K562 (cell line): Measurements from ENCODE around the gene LRRC27. TPM values are rescaled to one million over a fixed set of nuclear protein-coding genes. Genes with fewer than 3 reads are reported as not detected.

Source experiments
- ARNT ChIP-seq, 2 experiments: fragments of 450-650 bp; IDR thresholded peaks; 2 replicates each; pipeline ENCODE4 v1.6.1; 2016; ENCODE audit warnings: mild to moderate bottlenecking in 1 of 2
- BRCA1 ChIP-seq, 2 experiments: fragments of 450-650 bp in 1 of 2; sonication (generic) in 1 of 2; formaldehyde crosslinking in 1 of 2; IDR thresholded peaks; 2 replicates each; pipeline versions ENCODE4 v1.5.0 to v1.6.1; 2017 to 2020; ENCODE audit warnings: mild to moderate bottlenecking in 1 of 2, missing genetic modification reagents in 1 of 2
- KDM1A ChIP-seq, 2 experiments: fragments of 450-650 bp; IDR thresholded peaks; 2 replicates each; pipeline ENCODE4 v1.6.1; 2016; ENCODE audit warnings: mild to moderate bottlenecking in 2 of 2
- MBD2 ChIP-seq: sonication (generic); IDR thresholded peaks from 2 replicates; pipeline ENCODE4 v1.6.1; 2016; ENCODE audit warnings: low read depth, borderline replicate concordance
- POLR2AphosphoS5 ChIP-seq: IDR thresholded peaks from 2 replicates; pipeline ENCODE4 v1.6.1; 2011; ENCODE audit warnings: mild to moderate bottlenecking, low read depth, low read length, moderate library complexity; ENCODE audit not compliant: control insufficient read depth, insufficient read depth
- POLR2H ChIP-seq: IDR thresholded peaks from 2 replicates; pipeline ENCODE4 v1.6.1; 2016; ENCODE audit warnings: missing genetic modification characterization, low read depth, mild to moderate bottlenecking, control low read depth, missing compliant biosample characterization, moderate library complexity
- polyA plus RNA-seq, 8 experiments: library from polyadenylated mRNA; depleted of rRNA in 4 of 8; stranded (reverse) in 5 of 8; unstranded in 3 of 8; fragments of >200 nt; fragmentation: Nextera tagmentation in 2 of 8; fragmentation: Illumina TruSeq in 1 of 8; extraction: Ambion mirVana in 2 of 8; extraction: Trizol in 1 of 8; gene quantifications; 2 replicates each; pipeline versions ENCODE4 v1.2.1 to v1.2.3, GENCODE V29; 2011 to 2014; ENCODE audit warnings: inconsistent platforms in 1 of 8, missing spikeins in 1 of 8
- total RNA-seq, 7 experiments: library from RNA; depleted of rRNA in 6 of 7; stranded (reverse); fragments of >200 nt in 6 of 7; fragmentation: Illumina TruSeq in 2 of 7; extraction: Trizol in 2 of 7; gene quantifications; 2 replicates each; pipeline versions ENCODE4 v1.2.1 to v1.2.3, GENCODE V29; 2011 to 2021; ENCODE audit warnings: low replicate concordance in 1 of 7
- TF ChIP-seq, protein P1 (sequence below): fragments of 450-650 bp; IDR thresholded peaks from 2 replicates; pipeline ENCODE4 v1.6.1; 2016; ENCODE audit warnings: mild to moderate bottlenecking, moderate library complexity

Gene LRRC27
- total and polyA plus RNA-seq, 9 of the 15 experiments (the other 6 are each of a cell fraction or from before 2014, with no cell fraction given): 0.10 to 2.7 (median 1.4) TPM

GRCh38 chr10:132289439-132289838 is 42.6 kb upstream of the LRRC27 start (continued):
- TF ChIP-seq POLR2AphosphoS5 (no peak), KDM1A (IDR thresholded peaks at IDR 0.05) (no peak), ARNT (IDR thresholded peaks at IDR 0.05) (no peak), POLR2H (no peak), MBD2 (no peak), BRCA1 (IDR thresholded peaks at IDR 0.05) (no peak), BRCA1 (CRISPR knock-in tag; IDR thresholded peaks at IDR 0.05) (no peak)
- TF ChIP-seq, protein P1, sequence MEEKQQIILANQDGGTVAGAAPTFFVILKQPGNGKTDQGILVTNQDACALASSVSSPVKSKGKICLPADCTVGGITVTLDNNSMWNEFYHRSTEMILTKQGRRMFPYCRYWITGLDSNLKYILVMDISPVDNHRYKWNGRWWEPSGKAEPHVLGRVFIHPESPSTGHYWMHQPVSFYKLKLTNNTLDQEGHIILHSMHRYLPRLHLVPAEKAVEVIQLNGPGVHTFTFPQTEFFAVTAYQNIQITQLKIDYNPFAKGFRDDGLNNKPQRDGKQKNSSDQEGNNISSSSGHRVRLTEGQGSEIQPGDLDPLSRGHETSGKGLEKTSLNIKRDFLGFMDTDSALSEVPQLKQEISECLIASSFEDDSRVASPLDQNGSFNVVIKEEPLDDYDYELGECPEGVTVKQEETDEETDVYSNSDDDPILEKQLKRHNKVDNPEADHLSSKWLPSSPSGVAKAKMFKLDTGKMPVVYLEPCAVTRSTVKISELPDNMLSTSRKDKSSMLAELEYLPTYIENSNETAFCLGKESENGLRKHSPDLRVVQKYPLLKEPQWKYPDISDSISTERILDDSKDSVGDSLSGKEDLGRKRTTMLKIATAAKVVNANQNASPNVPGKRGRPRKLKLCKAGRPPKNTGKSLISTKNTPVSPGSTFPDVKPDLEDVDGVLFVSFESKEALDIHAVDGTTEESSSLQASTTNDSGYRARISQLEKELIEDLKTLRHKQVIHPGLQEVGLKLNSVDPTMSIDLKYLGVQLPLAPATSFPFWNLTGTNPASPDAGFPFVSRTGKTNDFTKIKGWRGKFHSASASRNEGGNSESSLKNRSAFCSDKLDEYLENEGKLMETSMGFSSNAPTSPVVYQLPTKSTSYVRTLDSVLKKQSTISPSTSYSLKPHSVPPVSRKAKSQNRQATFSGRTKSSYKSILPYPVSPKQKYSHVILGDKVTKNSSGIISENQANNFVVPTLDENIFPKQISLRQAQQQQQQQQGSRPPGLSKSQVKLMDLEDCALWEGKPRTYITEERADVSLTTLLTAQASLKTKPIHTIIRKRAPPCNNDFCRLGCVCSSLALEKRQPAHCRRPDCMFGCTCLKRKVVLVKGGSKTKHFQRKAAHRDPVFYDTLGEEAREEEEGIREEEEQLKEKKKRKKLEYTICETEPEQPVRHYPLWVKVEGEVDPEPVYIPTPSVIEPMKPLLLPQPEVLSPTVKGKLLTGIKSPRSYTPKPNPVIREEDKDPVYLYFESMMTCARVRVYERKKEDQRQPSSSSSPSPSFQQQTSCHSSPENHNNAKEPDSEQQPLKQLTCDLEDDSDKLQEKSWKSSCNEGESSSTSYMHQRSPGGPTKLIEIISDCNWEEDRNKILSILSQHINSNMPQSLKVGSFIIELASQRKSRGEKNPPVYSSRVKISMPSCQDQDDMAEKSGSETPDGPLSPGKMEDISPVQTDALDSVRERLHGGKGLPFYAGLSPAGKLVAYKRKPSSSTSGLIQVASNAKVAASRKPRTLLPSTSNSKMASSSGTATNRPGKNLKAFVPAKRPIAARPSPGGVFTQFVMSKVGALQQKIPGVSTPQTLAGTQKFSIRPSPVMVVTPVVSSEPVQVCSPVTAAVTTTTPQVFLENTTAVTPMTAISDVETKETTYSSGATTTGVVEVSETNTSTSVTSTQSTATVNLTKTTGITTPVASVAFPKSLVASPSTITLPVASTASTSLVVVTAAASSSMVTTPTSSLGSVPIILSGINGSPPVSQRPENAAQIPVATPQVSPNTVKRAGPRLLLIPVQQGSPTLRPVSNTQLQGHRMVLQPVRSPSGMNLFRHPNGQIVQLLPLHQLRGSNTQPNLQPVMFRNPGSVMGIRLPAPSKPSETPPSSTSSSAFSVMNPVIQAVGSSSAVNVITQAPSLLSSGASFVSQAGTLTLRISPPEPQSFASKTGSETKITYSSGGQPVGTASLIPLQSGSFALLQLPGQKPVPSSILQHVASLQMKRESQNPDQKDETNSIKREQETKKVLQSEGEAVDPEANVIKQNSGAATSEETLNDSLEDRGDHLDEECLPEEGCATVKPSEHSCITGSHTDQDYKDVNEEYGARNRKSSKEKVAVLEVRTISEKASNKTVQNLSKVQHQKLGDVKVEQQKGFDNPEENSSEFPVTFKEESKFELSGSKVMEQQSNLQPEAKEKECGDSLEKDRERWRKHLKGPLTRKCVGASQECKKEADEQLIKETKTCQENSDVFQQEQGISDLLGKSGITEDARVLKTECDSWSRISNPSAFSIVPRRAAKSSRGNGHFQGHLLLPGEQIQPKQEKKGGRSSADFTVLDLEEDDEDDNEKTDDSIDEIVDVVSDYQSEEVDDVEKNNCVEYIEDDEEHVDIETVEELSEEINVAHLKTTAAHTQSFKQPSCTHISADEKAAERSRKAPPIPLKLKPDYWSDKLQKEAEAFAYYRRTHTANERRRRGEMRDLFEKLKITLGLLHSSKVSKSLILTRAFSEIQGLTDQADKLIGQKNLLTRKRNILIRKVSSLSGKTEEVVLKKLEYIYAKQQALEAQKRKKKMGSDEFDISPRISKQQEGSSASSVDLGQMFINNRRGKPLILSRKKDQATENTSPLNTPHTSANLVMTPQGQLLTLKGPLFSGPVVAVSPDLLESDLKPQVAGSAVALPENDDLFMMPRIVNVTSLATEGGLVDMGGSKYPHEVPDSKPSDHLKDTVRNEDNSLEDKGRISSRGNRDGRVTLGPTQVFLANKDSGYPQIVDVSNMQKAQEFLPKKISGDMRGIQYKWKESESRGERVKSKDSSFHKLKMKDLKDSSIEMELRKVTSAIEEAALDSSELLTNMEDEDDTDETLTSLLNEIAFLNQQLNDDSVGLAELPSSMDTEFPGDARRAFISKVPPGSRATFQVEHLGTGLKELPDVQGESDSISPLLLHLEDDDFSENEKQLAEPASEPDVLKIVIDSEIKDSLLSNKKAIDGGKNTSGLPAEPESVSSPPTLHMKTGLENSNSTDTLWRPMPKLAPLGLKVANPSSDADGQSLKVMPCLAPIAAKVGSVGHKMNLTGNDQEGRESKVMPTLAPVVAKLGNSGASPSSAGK: no peak
